B cell (primary cell): ENCODE results near the gene ADGRE2. TPM values are rescaled to one million over a fixed set of nuclear protein-coding genes. Genes with fewer than 3 reads are reported as not detected.

Experiments used
- ATAC-seq: fragments of 200-7000 bp; cut with Tn5 transposase; one replicate; pipeline ENCODE4 v1.10.0; 2021; ENCODE audit warnings: low read depth, mild to moderate bottlenecking, moderate number of reproducible peaks, moderate library complexity
- CTCF ChIA-PET: fragments of 350-600 bp; sonication (Branson Sonifier 250); formaldehyde crosslinking; loops from one replicate; lab custom pipeline; 2021; ENCODE audit warnings: antibody characterized with exemption, inconsistent platforms; lab: Charles Lee
- POLR2A ChIA-PET: fragments of 350-600 bp; sonication (Branson Sonifier 250); formaldehyde crosslinking; loops from one replicate; lab custom pipeline; 2021; ENCODE audit warnings: antibody characterized with exemption; lab: Charles Lee
- DNase-seq: peaks from one replicate; pipeline ENCODE4 v3.0.0; 2013
- H2AFZ ChIP-seq: 2 replicates; pipeline ENCODE4 v1.6.1; 2012; ENCODE audit warnings: mild to moderate bottlenecking, low read depth, low read length; ENCODE audit not compliant: insufficient read depth, poor library complexity, severe bottlenecking
- H3K27ac ChIP-seq, 2 donors: 1 replicate in 1 of 2; 2 replicates in 1 of 2; pipeline ENCODE4 v1.5.1; 2012 to 2013; ENCODE audit warnings: low read length in 2 of 2, mild to moderate bottlenecking in 2 of 2, moderate library complexity in 1 of 2
- H3K27me3 ChIP-seq, 4 experiments: fragments of 200-600 bp in 1 of 4; sonication (generic) in 1 of 4; replicated peaks in 1 of 4; 1 replicate in 2 of 4; 2 replicates in 2 of 4; pipeline versions ENCODE4 v1.6.1 to v1.7.0; 2013 to 2016; ENCODE audit warnings: low read length in 3 of 4, mild to moderate bottlenecking in 2 of 4, mixed read lengths in 1 of 4, moderate library complexity in 1 of 4; ENCODE audit not compliant: insufficient read depth in 4 of 4, control insufficient read depth in 3 of 4; ENCODE audit errors: control extremely low read depth in 1 of 4
- H3K36me3 ChIP-seq, 2 experiments: replicated peaks in 1 of 2; 1 replicate in 1 of 2; 2 replicates in 1 of 2; pipeline versions ENCODE4 v1.6.1 to v1.7.1; 2013; ENCODE audit warnings: low read length in 1 of 2; ENCODE audit not compliant: insufficient read depth in 2 of 2, control insufficient read depth in 1 of 2; ENCODE audit errors: control extremely low read depth in 1 of 2, extremely low read depth in 1 of 2
- H3K4me1 ChIP-seq, 2 donors: fragments of 200-600 bp in 1 of 2; sonication (generic) in 1 of 2; 1 replicate in 1 of 2; 2 replicates in 1 of 2; pipeline versions ENCODE4 v1.5.1 to v1.6.1; 2013 to 2017; ENCODE audit warnings: low read length in 2 of 2; ENCODE audit not compliant: control insufficient read depth in 2 of 2, insufficient read depth in 2 of 2
- H3K4me2 ChIP-seq: replicated peaks from 2 replicates; pipeline ENCODE3; 2012; ENCODE audit warnings: mild to moderate bottlenecking, low read depth, low read length; ENCODE audit not compliant: poor library complexity, severe bottlenecking
- H3K4me3 ChIP-seq, 5 experiments: fragments of 200-600 bp in 1 of 5; sonication (generic) in 1 of 5; 1 replicate in 3 of 5; 2 replicates in 2 of 5; pipeline versions ENCODE4 v1.5.1 to v1.7.0; 2011 to 2016; ENCODE audit warnings: low read length in 4 of 5, mild to moderate bottlenecking in 4 of 5, low read depth in 2 of 5, control low read depth in 1 of 5, moderate library complexity in 1 of 5; ENCODE audit not compliant: insufficient read depth in 1 of 5; ENCODE audit errors: control extremely low read depth in 1 of 5, extremely low read depth in 1 of 5
- H3K79me2 ChIP-seq: fragments of 200-600 bp; sonication (generic); one replicate; pipeline ENCODE4 v1.6.0; 2016; ENCODE audit warnings: low read length; ENCODE audit not compliant: control insufficient read depth, insufficient read depth
- H3K9ac ChIP-seq: fragments of 200-600 bp; sonication (generic); 2 replicates; pipeline ENCODE4 v1.6.1; 2017; ENCODE audit warnings: mild to moderate bottlenecking, low read length, moderate library complexity
- H3K9me3 ChIP-seq, 3 donors: one replicate each; pipeline versions ENCODE4 v1.6.1 to v1.7.1; 2013; ENCODE audit warnings: low read length in 2 of 3; ENCODE audit not compliant: control insufficient read depth in 2 of 3, insufficient read depth in 1 of 3; ENCODE audit errors: control extremely low read depth in 1 of 3
- H4K20me1 ChIP-seq: 2 replicates; pipeline ENCODE4 v1.6.0; 2012; ENCODE audit warnings: mild to moderate bottlenecking, low read length; ENCODE audit not compliant: insufficient read depth, control insufficient read depth, poor library complexity, severe bottlenecking
- H3K27ac Mint-ChIP-seq: one replicate; pipeline ENCODE4 v1.8.0; 2021; ENCODE audit warnings: mixed read lengths
- H3K27me3 Mint-ChIP-seq: one replicate; pipeline ENCODE4 v1.8.0; 2021; ENCODE audit warnings: mixed read lengths
- H3K4me1 Mint-ChIP-seq: one replicate; pipeline ENCODE4 v1.8.0; 2021; ENCODE audit warnings: mixed read lengths
- H3K4me3 Mint-ChIP-seq: one replicate; pipeline ENCODE4 v1.8.0; 2021; ENCODE audit warnings: mixed read lengths
- H3K9me3 Mint-ChIP-seq: one replicate; pipeline ENCODE4 v1.8.0; 2022; ENCODE audit warnings: mixed read lengths; ENCODE audit not compliant: insufficient read depth
- EZH2 ChIP-seq: IDR thresholded peaks from 2 replicates; pipeline ENCODE4 v1.6.1; 2012; ENCODE audit warnings: borderline replicate concordance, low read depth, mild to moderate bottlenecking, moderate library complexity, low read length; ENCODE audit not compliant: insufficient read depth, poor library complexity, severe bottlenecking
- WGBS: methylation state at CpG from one replicate; pipeline ENCODE4 v1.1.5; 2013; ENCODE audit warnings: missing lambda C conversion rate; ENCODE audit not compliant: insufficient coverage; 5-methylcytosine and 5-hydroxymethylcytosine counted together
- intact Hi-C: fragments of 100-400 bp; cut with micrococcal nuclease; formaldehyde crosslinking; loops from one replicate; pipeline ENCODE4 v1.10.0; 2022
- polyA plus RNA-seq: library from polyadenylated mRNA; depleted of rRNA; stranded (reverse); fragments of >200 nt; gene quantifications from 2 replicates; pipeline ENCODE4 v1.2.3, GENCODE V29; 2012
- total RNA-seq, 2 donors: library from RNA; stranded (reverse); fragments of 120-200 nt in 1 of 2; gene quantifications; 1 replicate in 1 of 2; 2 replicates in 1 of 2; pipeline versions ENCODE4 v1.2.3 to v1.2.4, GENCODE V29; 2013 to 2022
- TF ChIP-seq, protein P1 (sequence below): fragments of 200-600 bp; IDR thresholded peaks from one replicate; pipeline ENCODE4 v1.8.0; 2022; ENCODE audit warnings: antibody characterized with exemption, mild to moderate bottlenecking

The ADGRE2 gene
- total and polyA plus RNA-seq, 2 donors (not counting 1 experiment from before 2014, with no cell fraction given), result 0.52 to 0.89 TPM

DNA sequence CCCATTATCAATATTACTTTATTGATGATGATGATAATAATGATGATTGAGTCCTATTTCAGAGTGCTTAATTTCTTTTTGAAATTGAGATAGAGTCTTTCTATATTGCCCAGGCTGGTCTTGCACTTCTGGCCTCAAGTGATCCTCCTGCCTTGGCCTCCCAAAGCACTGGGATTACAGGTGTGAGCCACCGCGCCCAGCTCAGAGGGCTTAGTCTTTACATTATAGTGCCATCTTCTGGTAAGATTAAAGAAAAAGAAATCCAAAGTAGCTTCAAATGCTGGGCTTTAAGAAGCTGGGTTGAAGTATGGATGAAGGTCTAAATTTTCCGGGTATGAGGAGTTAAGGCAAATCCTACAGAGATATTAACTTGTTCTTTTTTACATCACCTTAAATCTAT is 91.9 kb downstream of the ADGRE2 start:
- Histone ChIP-seq H3K79me2 (peaks cover 7% of the 10 kb centered on the region), H3K4me1 (peaks cover 34 to 35% of the 10 kb centered on the region in 2 donors), H3K27ac (no peak overlapping the region), H3K27me3 (no peaks in the 10 kb centered on the region), H3K9me3 (no peaks in the 10 kb centered on the region), H3K4me2 (no peak overlapping the region), H2AFZ (no peak overlapping the region), H3K9ac (no peak overlapping the region), H3K36me3 (no peaks in the 10 kb centered on the region), H4K20me1 (no peaks in the 10 kb centered on the region), H3K4me3 (no peak overlapping the region)
- Mint-ChIP-seq H3K9me3 (no peaks in the 10 kb centered on the region), H3K4me3 (no peak overlapping the region), H3K27ac (peak overlapping the region; percentile 20), H3K4me1 (peaks cover 40% of the 10 kb centered on the region), H3K27me3 (no peaks in the 10 kb centered on the region)
- DNase-seq (peak; percentile 63), ATAC-seq (no peak)
- CTCF ChIA-PET, result interaction anchor here (0.8 to 11.9 kb wide), 23 partner anchors 11 to 135 kb away, joined by 3 to 681 read pairs (median 5); partner anchors contain the start of genes ADGRE3 and NDUFB7
- TF ChIP-seq, protein P1, sequence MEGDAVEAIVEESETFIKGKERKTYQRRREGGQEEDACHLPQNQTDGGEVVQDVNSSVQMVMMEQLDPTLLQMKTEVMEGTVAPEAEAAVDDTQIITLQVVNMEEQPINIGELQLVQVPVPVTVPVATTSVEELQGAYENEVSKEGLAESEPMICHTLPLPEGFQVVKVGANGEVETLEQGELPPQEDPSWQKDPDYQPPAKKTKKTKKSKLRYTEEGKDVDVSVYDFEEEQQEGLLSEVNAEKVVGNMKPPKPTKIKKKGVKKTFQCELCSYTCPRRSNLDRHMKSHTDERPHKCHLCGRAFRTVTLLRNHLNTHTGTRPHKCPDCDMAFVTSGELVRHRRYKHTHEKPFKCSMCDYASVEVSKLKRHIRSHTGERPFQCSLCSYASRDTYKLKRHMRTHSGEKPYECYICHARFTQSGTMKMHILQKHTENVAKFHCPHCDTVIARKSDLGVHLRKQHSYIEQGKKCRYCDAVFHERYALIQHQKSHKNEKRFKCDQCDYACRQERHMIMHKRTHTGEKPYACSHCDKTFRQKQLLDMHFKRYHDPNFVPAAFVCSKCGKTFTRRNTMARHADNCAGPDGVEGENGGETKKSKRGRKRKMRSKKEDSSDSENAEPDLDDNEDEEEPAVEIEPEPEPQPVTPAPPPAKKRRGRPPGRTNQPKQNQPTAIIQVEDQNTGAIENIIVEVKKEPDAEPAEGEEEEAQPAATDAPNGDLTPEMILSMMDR, result peak; percentile 80
- no peak for TF ChIP-seq EZH2
- intact Hi-C loops, result loop anchor here (1.0 to 2.0 kb wide), 3 partner anchors 72 to 112 kb away; no protein-coding TSS in a partner anchor
- WGBS, result no CpG with 5 or more reads among the region's 3 CpGs
- POLR2A ChIA-PET, result interaction anchor here (0.7 to 6.2 kb wide), 4 partner anchors 62 to 113 kb away, joined by 3 to 90 read pairs (median 3); partner anchors contain the start of genes CLEC17A and NDUFB7

DNA sequence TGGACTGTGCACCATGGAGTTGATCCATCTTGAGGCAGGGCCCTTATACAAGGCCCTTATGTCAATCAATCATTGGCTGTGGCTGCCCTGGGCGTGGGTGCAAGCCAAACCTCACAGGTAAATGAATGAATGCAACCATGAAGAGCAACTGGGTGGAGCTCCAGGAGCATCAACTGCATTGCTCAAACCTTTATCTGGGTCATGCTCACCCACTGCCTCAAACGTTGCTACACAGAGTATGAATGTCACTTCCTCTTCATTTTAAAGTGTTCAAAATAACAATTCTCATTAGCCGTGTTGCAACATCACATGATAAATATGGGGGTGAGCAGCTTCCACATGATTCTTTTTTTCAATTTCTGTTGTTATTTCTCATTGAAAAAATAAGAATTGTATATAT is 94.9 kb downstream of the ADGRE2 start:
- Histone ChIP-seq H4K20me1 (no peaks in the 10 kb centered on the region), H3K9me3 (no peaks in the 10 kb centered on the region), H2AFZ (no peak overlapping the region), H3K4me2 (peak overlapping the region; percentile 20), H3K27ac (no peak overlapping the region), H3K9ac (no peak overlapping the region), H3K4me1 (peaks cover 19 to 21% of the 10 kb centered on the region in 2 donors), H3K36me3 (no peaks in the 10 kb centered on the region), H3K27me3 (no peaks in the 10 kb centered on the region), H3K79me2 (no peaks in the 10 kb centered on the region), H3K4me3 (no peak overlapping the region)
- Mint-ChIP-seq H3K27me3 (no peaks in the 10 kb centered on the region), H3K4me1 (peaks cover 23% of the 10 kb centered on the region), H3K27ac (no peak overlapping the region), H3K4me3 (no peak overlapping the region), H3K9me3 (no peaks in the 10 kb centered on the region)
- DNase-seq (peak; percentile 34), ATAC-seq (peak; percentile 36)
- ChIA-PET POLR2A (interaction anchor here (0.6 to 0.7 kb wide), 2 partner anchors 127 to 241 kb away, joined by 3 to 4 read pairs; no protein-coding TSS in a partner anchor), CTCF (interaction anchor here (0.6 to 11.9 kb wide), 6 partner anchors 10 to 128 kb away, joined by 3 to 681 read pairs (median 20); partner anchors contain the start of genes ADGRE3 and NDUFB7)
- no peak for TF ChIP-seq EZH2
- TF ChIP-seq, protein P1, result no peak
- WGBS, result 67% methylated on average over 1 of the region's 3 CpGs
- intact Hi-C loops, result no loop called here
